PFSK-1 (cell line): ENCODE measurements around the gene PILRA.

Experiments
- SIN3A ChIP-seq: IDR thresholded peaks from 2 replicates; pipeline ENCODE4 v1.6.1; 2012; ENCODE audit warnings: mild to moderate bottlenecking, low read length, moderate library complexity, borderline replicate concordance; ENCODE audit not compliant: insufficient read depth
- TAF1 ChIP-seq: IDR thresholded peaks from 2 replicates; pipeline ENCODE4 v1.6.1; 2012; ENCODE audit warnings: low read length, control low read depth, borderline replicate concordance; ENCODE audit not compliant: insufficient read depth
- TF ChIP-seq, protein P1 (sequence below), 2 experiments: IDR thresholded peaks; 2 replicates each; pipeline versions ENCODE4 v1.6.1 to v1.8.0; 2011 to 2012; ENCODE audit warnings: low read depth in 2 of 2, low read length in 2 of 2, control low read depth in 1 of 2, inconsistent platforms in 1 of 2, mild to moderate bottlenecking in 1 of 2, moderate library complexity in 1 of 2; ENCODE audit not compliant: insufficient read depth in 1 of 2

DNA sequence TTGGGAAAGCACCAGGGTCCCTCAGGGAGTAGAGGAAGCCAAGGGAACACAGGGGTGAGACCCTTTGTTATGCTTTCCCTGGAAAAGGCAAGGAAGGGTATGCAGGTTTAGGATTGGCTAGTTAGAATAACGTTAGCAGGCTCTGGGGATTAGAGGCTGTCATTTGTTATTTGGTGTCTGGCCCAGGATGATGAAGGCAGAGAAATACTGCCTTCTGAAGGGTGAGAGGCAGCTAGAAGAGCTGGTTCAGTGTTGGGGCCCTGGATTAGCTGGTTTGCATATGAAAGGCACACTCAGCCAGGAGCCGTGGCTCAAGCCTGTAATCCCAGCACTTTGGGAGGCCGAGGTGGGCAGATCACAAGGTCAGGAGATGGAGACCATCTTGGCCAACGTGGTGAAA, 3.0 kb upstream of the PILRA start:
- TF ChIP-seq SIN3A (no peak), TAF1 (no peak)
- TF ChIP-seq, protein P1, sequence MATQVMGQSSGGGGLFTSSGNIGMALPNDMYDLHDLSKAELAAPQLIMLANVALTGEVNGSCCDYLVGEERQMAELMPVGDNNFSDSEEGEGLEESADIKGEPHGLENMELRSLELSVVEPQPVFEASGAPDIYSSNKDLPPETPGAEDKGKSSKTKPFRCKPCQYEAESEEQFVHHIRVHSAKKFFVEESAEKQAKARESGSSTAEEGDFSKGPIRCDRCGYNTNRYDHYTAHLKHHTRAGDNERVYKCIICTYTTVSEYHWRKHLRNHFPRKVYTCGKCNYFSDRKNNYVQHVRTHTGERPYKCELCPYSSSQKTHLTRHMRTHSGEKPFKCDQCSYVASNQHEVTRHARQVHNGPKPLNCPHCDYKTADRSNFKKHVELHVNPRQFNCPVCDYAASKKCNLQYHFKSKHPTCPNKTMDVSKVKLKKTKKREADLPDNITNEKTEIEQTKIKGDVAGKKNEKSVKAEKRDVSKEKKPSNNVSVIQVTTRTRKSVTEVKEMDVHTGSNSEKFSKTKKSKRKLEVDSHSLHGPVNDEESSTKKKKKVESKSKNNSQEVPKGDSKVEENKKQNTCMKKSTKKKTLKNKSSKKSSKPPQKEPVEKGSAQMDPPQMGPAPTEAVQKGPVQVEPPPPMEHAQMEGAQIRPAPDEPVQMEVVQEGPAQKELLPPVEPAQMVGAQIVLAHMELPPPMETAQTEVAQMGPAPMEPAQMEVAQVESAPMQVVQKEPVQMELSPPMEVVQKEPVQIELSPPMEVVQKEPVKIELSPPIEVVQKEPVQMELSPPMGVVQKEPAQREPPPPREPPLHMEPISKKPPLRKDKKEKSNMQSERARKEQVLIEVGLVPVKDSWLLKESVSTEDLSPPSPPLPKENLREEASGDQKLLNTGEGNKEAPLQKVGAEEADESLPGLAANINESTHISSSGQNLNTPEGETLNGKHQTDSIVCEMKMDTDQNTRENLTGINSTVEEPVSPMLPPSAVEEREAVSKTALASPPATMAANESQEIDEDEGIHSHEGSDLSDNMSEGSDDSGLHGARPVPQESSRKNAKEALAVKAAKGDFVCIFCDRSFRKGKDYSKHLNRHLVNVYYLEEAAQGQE (IDR thresholded peaks at IDR 0.05; ENCODE audit: insufficient read depth in 1 of 2, low read depth in 2 of 2, low read length in 2 of 2), result no peak
